ENCODE results near the gene TRIM9.

TRIM9 gene

DNA sequence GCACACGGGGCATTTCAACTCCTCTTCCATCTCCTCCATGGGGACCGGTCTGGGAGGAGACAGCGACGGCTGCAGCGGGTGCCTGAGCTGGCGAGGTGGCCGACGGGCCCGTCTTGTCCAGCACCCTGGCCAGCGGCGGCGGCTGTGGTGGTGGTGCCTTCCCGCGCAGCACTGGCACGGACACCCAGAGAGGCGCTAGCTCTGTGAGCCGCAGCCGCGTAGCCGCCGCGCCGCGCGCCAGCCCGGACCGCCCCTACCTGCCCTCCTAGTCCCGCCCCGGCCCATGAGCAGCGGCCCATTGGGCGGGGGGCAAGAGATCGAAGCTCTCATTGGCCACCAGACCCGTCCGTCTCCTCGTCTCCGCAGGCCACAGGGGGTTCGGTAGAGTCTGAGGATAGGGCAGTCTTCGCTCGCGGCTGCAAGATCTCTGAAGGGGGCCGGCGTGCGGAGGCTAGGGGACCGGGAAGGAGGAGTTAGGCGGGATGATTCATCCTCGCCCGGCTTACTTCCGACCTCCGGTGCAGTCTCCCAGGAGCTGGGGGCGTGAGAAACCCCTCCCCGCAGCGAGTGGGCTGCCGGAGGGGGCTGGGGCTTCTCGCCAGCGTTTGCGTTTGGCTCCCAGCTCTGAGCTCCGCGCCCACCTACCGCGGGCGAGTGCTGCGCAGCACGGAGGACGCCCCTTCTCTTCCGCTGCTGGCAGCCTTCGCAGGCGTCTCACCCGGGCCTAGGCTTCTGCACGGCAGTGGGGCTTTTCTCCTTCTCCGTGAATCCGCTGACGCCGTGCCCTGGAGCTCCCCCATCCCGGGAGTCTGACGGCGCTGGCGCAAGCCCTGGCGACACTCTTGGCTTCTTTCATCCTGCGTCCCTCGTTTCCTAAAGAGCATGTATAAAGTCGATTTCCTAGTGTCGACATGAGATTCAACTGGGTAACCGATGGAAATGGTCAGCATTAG is at the start of gene TRIM9:
Gene TRIM9 (minus strand): TSS at position 205 of the 953 bp plus-strand sequence. CDS start 166 bp downstream, at position 39.
- Histone ChIP-seq H3K27ac (ENCODE audit: low read depth, low read length) (peak within 1 kb of the TSS; percentile 69), H3K9ac (ENCODE audit: low read depth, low read length) (no peak within 1 kb of the TSS), H3K4me3 (ENCODE audit: low read depth, low read length) (peak within 1 kb of the TSS; percentile 81), H3K36me3 (ENCODE audit: control insufficient read depth, insufficient read depth, low read length) (no peaks in the 10 kb centered on the region), H3K4me1 (ENCODE audit: control insufficient read depth, insufficient read depth, low read length) (peaks cover 15% of the 10 kb centered on the region), H3K9me3 (ENCODE audit: control insufficient read depth, insufficient read depth, low read length) (no peaks in the 10 kb centered on the region), H3K27me3 (ENCODE audit: control insufficient read depth, insufficient read depth, low read length) (peaks cover 55% of the 10 kb centered on the region)

- Histone ChIP-seq H3K9me3 (ENCODE audit: control insufficient read depth, insufficient read depth, low read length) (no peaks in the 10 kb centered on the region), H3K9ac (ENCODE audit: low read depth, low read length) (no peak overlapping the region), H3K27me3 (ENCODE audit: control insufficient read depth, insufficient read depth, low read length) (no peaks in the 10 kb centered on the region), H3K27ac (ENCODE audit: low read depth, low read length) (no peak overlapping the region), H3K36me3 (ENCODE audit: control insufficient read depth, insufficient read depth, low read length) (no peaks in the 10 kb centered on the region), H3K4me1 (ENCODE audit: control insufficient read depth, insufficient read depth, low read length) (peaks cover 28% of the 10 kb centered on the region), H3K4me3 (ENCODE audit: low read depth, low read length) (no peak overlapping the region)
These were observed 46.0 kb upstream of the TRIM9 start for GRCh38 chr14:51140856-51141255.

- no peaks in the 10 kb centered on the region for H3K27me3 ChIP-seq (ENCODE audit: control insufficient read depth, insufficient read depth, low read length)
- no peak overlapping the region for H3K4me3 ChIP-seq (ENCODE audit: low read depth, low read length)
- no peaks in the 10 kb centered on the region for H3K9me3 ChIP-seq (ENCODE audit: control insufficient read depth, insufficient read depth, low read length)
These were observed 45.4 kb upstream of the TRIM9 start for GRCh38 chr14:51140338-51140737.

GRCh38 chr14:51139121-51139681 is 44.3 kb upstream of the TRIM9 start:
- Histone ChIP-seq H3K27me3 (ENCODE audit: control insufficient read depth, insufficient read depth, low read length) (no peaks in the 10 kb centered on the region), H3K9ac (ENCODE audit: low read depth, low read length) (no peak overlapping the region), H3K27ac (ENCODE audit: low read depth, low read length) (peak overlapping the region; percentile 77), H3K4me3 (ENCODE audit: low read depth, low read length) (no peak overlapping the region), H3K9me3 (ENCODE audit: control insufficient read depth, insufficient read depth, low read length) (no peaks in the 10 kb centered on the region), H3K4me1 (ENCODE audit: control insufficient read depth, insufficient read depth, low read length) (peaks cover 28% of the 10 kb centered on the region), H3K36me3 (ENCODE audit: control insufficient read depth, insufficient read depth, low read length) (no peaks in the 10 kb centered on the region)

More at GRCh38 chr14:51140338-51140737, 45.4 kb upstream of the TRIM9 start:
- Histone ChIP-seq H3K36me3 (ENCODE audit: control insufficient read depth, insufficient read depth, low read length) (no peaks in the 10 kb centered on the region), H3K27ac (ENCODE audit: low read depth, low read length) (no peak overlapping the region), H3K9ac (ENCODE audit: low read depth, low read length) (no peak overlapping the region), H3K4me1 (ENCODE audit: control insufficient read depth, insufficient read depth, low read length) (peaks cover 28% of the 10 kb centered on the region)

GRCh38 chr14:51138404-51139103 is 43.6 kb upstream of the TRIM9 start:
- Histone ChIP-seq H3K4me3 (ENCODE audit: low read depth, low read length) (no peak overlapping the region), H3K9me3 (ENCODE audit: control insufficient read depth, insufficient read depth, low read length) (no peaks in the 10 kb centered on the region), H3K4me1 (ENCODE audit: control insufficient read depth, insufficient read depth, low read length) (peaks cover 28% of the 10 kb centered on the region), H3K27ac (ENCODE audit: low read depth, low read length) (peak overlapping the region; percentile 77), H3K27me3 (ENCODE audit: control insufficient read depth, insufficient read depth, low read length) (no peaks in the 10 kb centered on the region), H3K9ac (ENCODE audit: low read depth, low read length) (no peak overlapping the region), H3K36me3 (ENCODE audit: control insufficient read depth, insufficient read depth, low read length) (no peaks in the 10 kb centered on the region)

- H3K4me3 ChIP-seq (ENCODE audit: low read depth, low read length), result no peak overlapping the region
- H3K27ac ChIP-seq (ENCODE audit: low read depth, low read length), result no peak overlapping the region
- H3K27me3 ChIP-seq (ENCODE audit: control insufficient read depth, insufficient read depth, low read length), result no peaks in the 10 kb centered on the region
- H3K4me1 ChIP-seq (ENCODE audit: control insufficient read depth, insufficient read depth, low read length), result no peaks in the 10 kb centered on the region
- H3K9me3 ChIP-seq (ENCODE audit: control insufficient read depth, insufficient read depth, low read length), result no peaks in the 10 kb centered on the region
- H3K36me3 ChIP-seq (ENCODE audit: control insufficient read depth, insufficient read depth, low read length), result no peaks in the 10 kb centered on the region
- no peak overlapping the region for H3K9ac ChIP-seq (ENCODE audit: low read depth, low read length)
These were observed 36.6 kb upstream of the TRIM9 start for GRCh38 chr14:51131516-51131915.

GRCh38 chr14:51129130-51129529 is 34.2 kb upstream of the TRIM9 start:
- H3K4me3 ChIP-seq (ENCODE audit: low read depth, low read length), result no peak overlapping the region
- H3K27me3 ChIP-seq (ENCODE audit: control insufficient read depth, insufficient read depth, low read length), result no peaks in the 10 kb centered on the region
- no peak overlapping the region for H3K27ac ChIP-seq (ENCODE audit: low read depth, low read length)
- H3K9me3 ChIP-seq (ENCODE audit: control insufficient read depth, insufficient read depth, low read length), result no peaks in the 10 kb centered on the region
- H3K36me3 ChIP-seq (ENCODE audit: control insufficient read depth, insufficient read depth, low read length), result no peaks in the 10 kb centered on the region
- H3K9ac ChIP-seq (ENCODE audit: low read depth, low read length), result no peak overlapping the region
- no peaks in the 10 kb centered on the region for H3K4me1 ChIP-seq (ENCODE audit: control insufficient read depth, insufficient read depth, low read length)

GRCh38 chr14:51124029-51124428 is 29.1 kb upstream of the TRIM9 start:
- no peaks in the 10 kb centered on the region for H3K36me3 ChIP-seq (ENCODE audit: control insufficient read depth, insufficient read depth, low read length)
- H3K27me3 ChIP-seq (ENCODE audit: control insufficient read depth, insufficient read depth, low read length), result no peaks in the 10 kb centered on the region
- H3K27ac ChIP-seq (ENCODE audit: low read depth, low read length), result no peak overlapping the region
- no peaks in the 10 kb centered on the region for H3K9me3 ChIP-seq (ENCODE audit: control insufficient read depth, insufficient read depth, low read length)
- H3K4me3 ChIP-seq (ENCODE audit: low read depth, low read length), result no peak overlapping the region
- H3K9ac ChIP-seq (ENCODE audit: low read depth, low read length), result no peak overlapping the region
- H3K4me1 ChIP-seq (ENCODE audit: control insufficient read depth, insufficient read depth, low read length), result peaks cover 30% of the 10 kb centered on the region

- no peaks in the 10 kb centered on the region for H3K36me3 ChIP-seq (ENCODE audit: control insufficient read depth, insufficient read depth, low read length)
- no peaks in the 10 kb centered on the region for H3K27me3 ChIP-seq (ENCODE audit: control insufficient read depth, insufficient read depth, low read length)
- no peak overlapping the region for H3K27ac ChIP-seq (ENCODE audit: low read depth, low read length)
- no peaks in the 10 kb centered on the region for H3K9me3 ChIP-seq (ENCODE audit: control insufficient read depth, insufficient read depth, low read length)
- no peak overlapping the region for H3K4me3 ChIP-seq (ENCODE audit: low read depth, low read length)
- H3K4me1 ChIP-seq (ENCODE audit: control insufficient read depth, insufficient read depth, low read length), result peaks cover 30% of the 10 kb centered on the region
- no peak overlapping the region for H3K9ac ChIP-seq (ENCODE audit: low read depth, low read length)
These were observed 26.2 kb upstream of the TRIM9 start for GRCh38 chr14:51121096-51121495.

GRCh38 chr14:51119411-51120051 is 24.6 kb upstream of the TRIM9 start:
- H3K27me3 ChIP-seq (ENCODE audit: control insufficient read depth, insufficient read depth, low read length), result no peaks in the 10 kb centered on the region
- H3K9me3 ChIP-seq (ENCODE audit: control insufficient read depth, insufficient read depth, low read length), result no peaks in the 10 kb centered on the region
- H3K4me1 ChIP-seq (ENCODE audit: control insufficient read depth, insufficient read depth, low read length), result peaks cover 30% of the 10 kb centered on the region
- H3K9ac ChIP-seq (ENCODE audit: low read depth, low read length), result no peak overlapping the region
- no peak overlapping the region for H3K4me3 ChIP-seq (ENCODE audit: low read depth, low read length)
- no peaks in the 10 kb centered on the region for H3K36me3 ChIP-seq (ENCODE audit: control insufficient read depth, insufficient read depth, low read length)
- no peak overlapping the region for H3K27ac ChIP-seq (ENCODE audit: low read depth, low read length)

Measured in HUES48 (cell line).